Right lobe of liver (tissue), 4 donors: ENCODE measurements around the gene TAPBPL.
"Not testable (repeated sequence)": the region's sequence is repeated elsewhere in the genome, so short reads cannot be mapped to it uniquely, and the experiment has no call there.

ENCODE experiments used
- CTCF ChIP-seq, 4 donors: fragments of 200-600 bp in 3 of 4; fragments of 450-650 bp in 1 of 4; IDR thresholded peaks; one replicate each; pipeline versions ENCODE4 v1.5.1 to v1.8.0; 2016 to 2022; ENCODE audit warnings: antibody characterized with exemption in 4 of 4, mild to moderate bottlenecking in 2 of 4
- POLR2A ChIP-seq: fragments of 450-650 bp; IDR thresholded peaks from one replicate; pipeline ENCODE4 v1.6.1; 2017; ENCODE audit warnings: antibody characterized with exemption, mild to moderate bottlenecking
- donor health status: DM: no; HTN: no; CAD: no.
- donor health status: DM: no; HTN: no; CAD: no.
- donor health status: DM: no; HTN: yes; CAD: no.

DNA sequence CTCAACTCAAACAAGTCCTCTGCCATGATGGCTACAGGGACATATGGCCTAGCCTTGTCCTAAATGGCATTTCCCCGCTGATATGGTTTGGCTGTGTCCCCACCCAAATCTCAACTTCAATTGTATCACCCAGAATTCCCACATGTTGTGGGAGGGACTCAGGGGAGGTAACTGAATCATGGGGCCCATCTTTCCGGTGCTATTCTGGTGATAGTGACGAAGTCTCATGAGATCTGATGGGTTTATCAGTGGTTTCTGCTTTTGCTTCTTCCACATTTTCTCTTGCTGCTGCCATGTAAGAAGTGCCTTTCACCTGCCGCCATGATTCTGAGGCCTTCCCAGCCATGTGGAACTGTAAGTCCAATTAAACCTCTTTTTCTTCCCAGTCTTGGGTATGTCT is 14.9 kb downstream of the TAPBPL start:
- not testable (repeated sequence) for TF ChIP-seq CTCF (IDR thresholded peaks at IDR 0.05); POLR2A
